ENCODE data around the gene LMX1A.

DNA sequence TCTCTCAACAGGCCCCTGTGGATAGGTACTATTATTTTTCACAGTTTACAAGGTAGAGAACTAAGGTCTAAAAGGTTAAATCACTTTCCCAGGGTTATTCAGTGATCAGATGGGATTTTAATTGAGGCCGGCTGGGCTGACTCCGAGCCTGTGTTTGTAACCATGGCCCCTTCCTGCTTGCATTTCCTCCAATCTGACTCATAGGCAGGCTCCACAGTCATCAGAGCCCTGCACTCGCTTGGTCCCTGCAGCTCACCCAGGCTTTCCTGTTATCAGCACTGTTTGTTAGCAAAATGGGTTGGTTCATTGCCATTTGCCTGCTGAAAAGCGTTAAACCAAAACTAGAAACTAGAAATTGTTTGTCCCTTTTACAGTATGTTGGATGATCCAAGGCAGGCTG lies 41.4 kb upstream of the LMX1A start:
- TF ChIP-seq, protein P1, sequence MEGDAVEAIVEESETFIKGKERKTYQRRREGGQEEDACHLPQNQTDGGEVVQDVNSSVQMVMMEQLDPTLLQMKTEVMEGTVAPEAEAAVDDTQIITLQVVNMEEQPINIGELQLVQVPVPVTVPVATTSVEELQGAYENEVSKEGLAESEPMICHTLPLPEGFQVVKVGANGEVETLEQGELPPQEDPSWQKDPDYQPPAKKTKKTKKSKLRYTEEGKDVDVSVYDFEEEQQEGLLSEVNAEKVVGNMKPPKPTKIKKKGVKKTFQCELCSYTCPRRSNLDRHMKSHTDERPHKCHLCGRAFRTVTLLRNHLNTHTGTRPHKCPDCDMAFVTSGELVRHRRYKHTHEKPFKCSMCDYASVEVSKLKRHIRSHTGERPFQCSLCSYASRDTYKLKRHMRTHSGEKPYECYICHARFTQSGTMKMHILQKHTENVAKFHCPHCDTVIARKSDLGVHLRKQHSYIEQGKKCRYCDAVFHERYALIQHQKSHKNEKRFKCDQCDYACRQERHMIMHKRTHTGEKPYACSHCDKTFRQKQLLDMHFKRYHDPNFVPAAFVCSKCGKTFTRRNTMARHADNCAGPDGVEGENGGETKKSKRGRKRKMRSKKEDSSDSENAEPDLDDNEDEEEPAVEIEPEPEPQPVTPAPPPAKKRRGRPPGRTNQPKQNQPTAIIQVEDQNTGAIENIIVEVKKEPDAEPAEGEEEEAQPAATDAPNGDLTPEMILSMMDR (IDR thresholded peaks at IDR 0.05), result no peak
- TF ChIP-seq POLR2A (IDR thresholded peaks at IDR 0.05), result no peak

Measured in right lobe of liver (tissue), 4 donors.